Measurements from ENCODE around the gene ERCC2.

ERCC2 gene

DNA sequence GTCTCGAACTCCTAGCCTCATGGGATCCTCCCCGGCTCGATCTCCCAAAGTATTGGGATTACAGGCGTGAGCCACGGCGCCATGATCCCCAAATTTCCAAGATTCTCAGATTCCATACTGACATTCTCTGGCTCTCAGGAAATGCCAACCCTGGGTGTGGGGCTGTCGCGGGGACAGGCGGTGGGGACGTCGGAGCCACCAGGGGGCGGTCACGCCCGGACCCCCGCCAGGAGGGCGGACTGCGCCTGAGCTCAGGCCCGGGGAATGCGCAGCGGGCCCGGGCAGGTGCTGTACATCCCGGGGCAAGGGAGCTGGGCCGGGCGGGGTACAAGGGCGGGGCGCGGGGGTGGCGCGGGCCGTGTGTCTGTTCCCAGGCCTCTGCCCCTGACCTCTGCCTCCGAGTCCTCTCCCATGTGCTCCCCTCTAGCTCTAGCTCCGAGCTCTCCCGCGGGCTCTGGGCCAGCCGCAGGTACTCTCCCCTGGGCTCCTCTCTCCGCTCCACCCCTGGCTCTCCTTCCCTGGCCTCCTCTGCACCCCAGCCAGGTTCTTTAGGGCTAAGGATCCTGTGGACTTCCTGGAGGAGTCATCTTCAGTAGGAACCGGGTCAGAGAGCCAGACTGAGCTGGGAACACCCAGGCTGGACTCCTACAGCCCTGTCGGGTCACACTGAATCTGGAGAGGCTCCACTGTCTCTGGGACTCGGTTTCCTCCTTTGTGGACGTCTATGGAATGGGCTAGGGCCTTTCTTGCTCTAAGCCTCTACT lies 32.1 kb upstream of the ERCC2 start:
- in situ Hi-C loops (cut with HindIII; ENCODE audit: low sequenced_read_pairs): no loop called here
- no peak overlapping the region for H3K4me3 ChIP-seq (ENCODE audit: low read depth, low read length)
- TF ChIP-seq, protein P1, sequence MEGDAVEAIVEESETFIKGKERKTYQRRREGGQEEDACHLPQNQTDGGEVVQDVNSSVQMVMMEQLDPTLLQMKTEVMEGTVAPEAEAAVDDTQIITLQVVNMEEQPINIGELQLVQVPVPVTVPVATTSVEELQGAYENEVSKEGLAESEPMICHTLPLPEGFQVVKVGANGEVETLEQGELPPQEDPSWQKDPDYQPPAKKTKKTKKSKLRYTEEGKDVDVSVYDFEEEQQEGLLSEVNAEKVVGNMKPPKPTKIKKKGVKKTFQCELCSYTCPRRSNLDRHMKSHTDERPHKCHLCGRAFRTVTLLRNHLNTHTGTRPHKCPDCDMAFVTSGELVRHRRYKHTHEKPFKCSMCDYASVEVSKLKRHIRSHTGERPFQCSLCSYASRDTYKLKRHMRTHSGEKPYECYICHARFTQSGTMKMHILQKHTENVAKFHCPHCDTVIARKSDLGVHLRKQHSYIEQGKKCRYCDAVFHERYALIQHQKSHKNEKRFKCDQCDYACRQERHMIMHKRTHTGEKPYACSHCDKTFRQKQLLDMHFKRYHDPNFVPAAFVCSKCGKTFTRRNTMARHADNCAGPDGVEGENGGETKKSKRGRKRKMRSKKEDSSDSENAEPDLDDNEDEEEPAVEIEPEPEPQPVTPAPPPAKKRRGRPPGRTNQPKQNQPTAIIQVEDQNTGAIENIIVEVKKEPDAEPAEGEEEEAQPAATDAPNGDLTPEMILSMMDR (IDR thresholded peaks at IDR 0.05; ENCODE audit: low read depth, low read length, missing control alignments): peak; percentile 53
- no peak for DNase-seq (ENCODE audit: low read depth)

GRCh38 chr19:45401815-45402214 lies 31.4 kb upstream of the ERCC2 start:
- TF ChIP-seq, protein P1 (IDR thresholded peaks at IDR 0.05; ENCODE audit: low read depth, low read length, missing control alignments): no peak
- in situ Hi-C loops (cut with HindIII; ENCODE audit: low sequenced_read_pairs): no loop called here
- H3K4me3 ChIP-seq (ENCODE audit: low read depth, low read length): no peak overlapping the region
- DNase-seq (ENCODE audit: low read depth): no peak

GRCh38 chr19:45400192-45400591 lies 29.8 kb upstream of the ERCC2 start:
- TF ChIP-seq, protein P1 (IDR thresholded peaks at IDR 0.05; ENCODE audit: low read depth, low read length, missing control alignments): no peak
- in situ Hi-C loops (cut with HindIII; ENCODE audit: low sequenced_read_pairs): no loop called here
- DNase-seq (ENCODE audit: low read depth): no peak
- no peak overlapping the region for H3K4me3 ChIP-seq (ENCODE audit: low read depth, low read length)

- TF ChIP-seq, protein P1 (IDR thresholded peaks at IDR 0.05; ENCODE audit: low read depth, low read length, missing control alignments): peak; percentile 15
- DNase-seq (ENCODE audit: low read depth): no peak
- H3K4me3 ChIP-seq (ENCODE audit: low read depth, low read length): no peak overlapping the region
- in situ Hi-C loops (cut with HindIII; ENCODE audit: low sequenced_read_pairs): no loop called here
These were observed 25.6 kb upstream of the ERCC2 start for GRCh38 chr19:45395821-45396617.

DNA sequence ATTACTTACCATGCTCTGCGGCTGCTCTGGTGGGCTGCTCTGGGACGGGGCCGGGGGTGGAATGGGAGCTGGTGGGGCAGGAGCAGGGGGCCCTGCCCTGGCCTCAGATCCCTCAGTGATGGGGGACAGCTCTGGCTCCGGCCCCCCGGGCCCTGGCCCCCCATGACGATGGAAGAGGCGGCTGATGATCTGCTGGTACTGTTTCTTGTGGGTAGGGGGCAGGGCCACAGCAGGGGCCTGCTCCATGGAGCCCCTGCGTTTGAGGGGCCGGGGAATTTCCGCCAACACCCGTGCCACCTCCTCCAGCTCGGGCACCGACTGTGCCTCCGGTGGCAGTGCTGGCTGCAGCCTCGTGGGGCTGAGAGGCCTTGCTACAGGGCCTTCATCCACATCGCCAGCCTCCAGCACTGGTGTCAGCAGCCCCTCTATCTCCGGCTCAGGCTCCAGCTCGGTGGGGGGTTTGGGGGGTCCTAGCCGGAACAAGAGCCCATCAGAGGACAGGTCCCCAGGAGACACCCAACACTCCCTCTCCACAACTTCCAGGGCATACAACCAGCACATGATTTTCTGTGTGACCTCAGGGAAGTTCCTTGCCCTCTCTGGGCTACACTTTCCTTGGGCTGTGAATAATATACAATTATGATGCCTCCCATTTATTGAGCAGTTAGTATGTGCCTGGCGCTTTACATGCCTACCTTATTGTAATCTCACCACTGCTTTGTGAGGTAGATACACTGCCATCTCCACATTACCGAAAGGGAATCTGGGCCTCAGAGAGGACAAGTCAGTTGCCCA lies 21.7 kb upstream of the ERCC2 start:
- in situ Hi-C loops (cut with HindIII; ENCODE audit: low sequenced_read_pairs): no loop called here
- DNase-seq (ENCODE audit: low read depth): no peak
- no peak overlapping the region for H3K4me3 ChIP-seq (ENCODE audit: low read depth, low read length)
- TF ChIP-seq, protein P1 (IDR thresholded peaks at IDR 0.05; ENCODE audit: low read depth, low read length, missing control alignments): no peak

GRCh38 chr19:45391346-45391745 lies 21.0 kb upstream of the ERCC2 start:
- H3K4me3 ChIP-seq (ENCODE audit: low read depth, low read length): no peak overlapping the region
- in situ Hi-C loops (cut with HindIII; ENCODE audit: low sequenced_read_pairs): no loop called here
- no peak for DNase-seq (ENCODE audit: low read depth)
- TF ChIP-seq, protein P1 (IDR thresholded peaks at IDR 0.05; ENCODE audit: low read depth, low read length, missing control alignments): no peak
